H1 (cell line): ENCODE data around the gene AIFM3. TPM values are rescaled to one million over a fixed set of nuclear protein-coding genes. Genes with fewer than 3 reads are reported as not detected.

Experiments used
- CTCF ChIA-PET: fragments of 300-600 bp; sonication (Branson Sonifier 250); formaldehyde crosslinking; loops from one replicate; lab custom pipeline; 2021; ENCODE audit not compliant: partially characterized antibody; lab: Charles Lee
- POLR2A ChIA-PET: fragments of 300-600 bp; sonication (Branson Sonifier 250); formaldehyde crosslinking; loops from one replicate; lab custom pipeline; 2021; ENCODE audit warnings: inconsistent platforms; ENCODE audit not compliant: partially characterized antibody; lab: Charles Lee
- DNase-seq, 2 experiments: peaks; one replicate each; pipeline versions ENCODE4 v3.0.0 to v3.0.0-alpha.2; 2010 to 2022; ENCODE audit warnings: low spot score in 2 of 2, low read depth in 1 of 2, mixed read lengths in 1 of 2
- FAIRE-seq: peaks from 2 replicates; lab custom pipeline; 2011; peaks lifted over from hg19 to GRCh38; lab: Jason Lieb, UNC
- H2AFZ ChIP-seq: 2 replicates; pipeline ENCODE4 v1.8.1; 2012; ENCODE audit warnings: low read length, inconsistent platforms
- H2AK5ac ChIP-seq: 2 replicates; pipeline ENCODE4 v1.6.1; 2013; ENCODE audit warnings: low read depth, low read length
- H2BK120ac ChIP-seq: replicated peaks from 2 replicates; pipeline ENCODE3; 2013; ENCODE audit warnings: low read depth, low read length, inconsistent platforms
- H2BK12ac ChIP-seq: 2 replicates; pipeline ENCODE4 v1.6.1; 2013; ENCODE audit warnings: low read depth, low read length
- H2BK15ac ChIP-seq: 2 replicates; pipeline ENCODE4 v1.6.1; 2013; ENCODE audit warnings: low read length
- H2BK20ac ChIP-seq: 2 replicates; pipeline ENCODE4 v1.6.1; 2013; ENCODE audit warnings: low read length
- H2BK5ac ChIP-seq: 2 replicates; pipeline ENCODE4 v1.6.1; 2013; ENCODE audit warnings: low read depth, low read length
- H3K14ac ChIP-seq: 2 replicates; pipeline ENCODE4 v1.6.1; 2013; ENCODE audit warnings: inconsistent platforms; ENCODE audit not compliant: insufficient read length
- H3K18ac ChIP-seq: 2 replicates; pipeline ENCODE4 v1.6.1; 2013; ENCODE audit warnings: low read length; ENCODE audit errors: extremely low read depth
- H3K23ac ChIP-seq: 2 replicates; pipeline ENCODE4 v1.6.1; 2013; ENCODE audit warnings: inconsistent platforms; ENCODE audit not compliant: insufficient read length
- H3K23me2 ChIP-seq: 2 replicates; pipeline ENCODE4 v1.6.1; 2013; ENCODE audit warnings: low read depth, low read length
- H3K27ac ChIP-seq: 2 replicates; pipeline ENCODE4 v1.6.1; 2011; ENCODE audit warnings: low read depth, low read length, inconsistent platforms
- H3K27me3 ChIP-seq, 4 experiments: replicated peaks in 1 of 4; 1 replicate in 1 of 4; 2 replicates in 3 of 4; pipeline versions ENCODE4 v1.6.1 to v1.8.1; 2011 to 2013; ENCODE audit warnings: low read length in 3 of 4, mild to moderate bottlenecking in 3 of 4, inconsistent platforms in 2 of 4, mixed read lengths in 2 of 4, moderate library complexity in 1 of 4; ENCODE audit not compliant: control insufficient read depth in 3 of 4, insufficient read depth in 3 of 4; ENCODE audit errors: extremely low read depth in 1 of 4
- H3K36me3 ChIP-seq, 4 experiments: 2 replicates each; pipeline versions ENCODE4 v1.6.1 to v1.8.1; 2011 to 2013; ENCODE audit warnings: mild to moderate bottlenecking in 4 of 4, low read length in 3 of 4, moderate library complexity in 2 of 4, control low read depth in 1 of 4, inconsistent platforms in 1 of 4; ENCODE audit not compliant: insufficient read depth in 4 of 4, control insufficient read depth in 2 of 4
- H3K4ac ChIP-seq: replicated peaks from 2 replicates; pipeline ENCODE3; 2013; ENCODE audit warnings: low read length, low read depth, mixed read lengths, inconsistent platforms; ENCODE audit not compliant: insufficient read length
- H3K4me1 ChIP-seq, 4 experiments: replicated peaks in 1 of 4; 1 replicate in 1 of 4; 2 replicates in 3 of 4; pipeline versions ENCODE4 v1.6.1 to v1.8.1; 2011 to 2013; ENCODE audit warnings: low read length in 3 of 4, inconsistent platforms in 2 of 4, mixed read lengths in 1 of 4; ENCODE audit not compliant: insufficient read depth in 4 of 4, control insufficient read depth in 3 of 4
- H3K4me2 ChIP-seq, 2 experiments: 2 replicates each; pipeline versions ENCODE4 v1.6.1 to v1.8.1; 2011 to 2013; ENCODE audit warnings: low read depth in 2 of 2, low read length in 2 of 2, control low read depth in 1 of 2, inconsistent platforms in 1 of 2, mild to moderate bottlenecking in 1 of 2; ENCODE audit not compliant: insufficient read depth in 1 of 2
- H3K4me3 ChIP-seq, 4 experiments: fragments of 200-600, 300-600 bp in 1 of 4; sonication (generic), shearing (Covaris generic), sonication (Bioruptor Twin) in 1 of 4; 2 replicates each; pipeline versions ENCODE4 v1.5.1 to v1.8.1; 2011 to 2016; ENCODE audit warnings: low read length in 4 of 4, low read depth in 3 of 4, control low read depth in 2 of 4, inconsistent platforms in 2 of 4, mild to moderate bottlenecking in 2 of 4, mixed read lengths in 1 of 4, moderate library complexity in 1 of 4; ENCODE audit not compliant: insufficient read depth in 2 of 4; ENCODE audit errors: extremely low read depth in 1 of 4
- H3K56ac ChIP-seq: replicated peaks from 2 replicates; pipeline ENCODE3; 2013; ENCODE audit warnings: low read depth, mild to moderate bottlenecking, mixed read lengths, low read length, inconsistent platforms; ENCODE audit not compliant: insufficient read length
- H3K79me1 ChIP-seq: 2 replicates; pipeline ENCODE4 v1.6.1; 2013; ENCODE audit warnings: low read depth, low read length, control low read depth
- H3K79me2 ChIP-seq, 2 experiments: 2 replicates each; pipeline versions ENCODE4 v1.6.1 to v1.8.1; 2012 to 2013; ENCODE audit warnings: low read length in 2 of 2, mild to moderate bottlenecking in 2 of 2, inconsistent platforms in 1 of 2; ENCODE audit not compliant: insufficient read depth in 2 of 2, control insufficient read depth in 1 of 2
- H3K9ac ChIP-seq, 4 experiments: replicated peaks in 1 of 4; 1 replicate in 1 of 4; 2 replicates in 3 of 4; pipeline versions ENCODE4 v1.6.1 to v1.8.1; 2011 to 2013; ENCODE audit warnings: low read depth in 3 of 4, low read length in 3 of 4, control low read depth in 2 of 4, mild to moderate bottlenecking in 2 of 4, moderate library complexity in 2 of 4, inconsistent platforms in 1 of 4; ENCODE audit errors: extremely low read depth in 1 of 4
- H3K9me3 ChIP-seq, 2 experiments: 2 replicates each; pipeline versions ENCODE4 v1.6.1 to v1.8.1; 2012 to 2013; ENCODE audit warnings: mild to moderate bottlenecking in 2 of 2, moderate library complexity in 2 of 2, control low read depth in 1 of 2, inconsistent platforms in 1 of 2, low read depth in 1 of 2, low read length in 1 of 2, mixed read lengths in 1 of 2; ENCODE audit not compliant: insufficient read depth in 2 of 2
- H4K20me1 ChIP-seq, 2 experiments: replicated peaks in 1 of 2; 2 replicates each; pipeline versions ENCODE3 to v1.8.1; 2011 to 2013; ENCODE audit warnings: inconsistent platforms in 2 of 2, low read length in 2 of 2, mild to moderate bottlenecking in 1 of 2; ENCODE audit not compliant: insufficient read depth in 2 of 2, control insufficient read depth in 1 of 2
- H4K5ac ChIP-seq: 2 replicates; pipeline ENCODE4 v1.6.1; 2013; ENCODE audit warnings: low read length, low read depth, mixed read lengths, inconsistent platforms; ENCODE audit not compliant: insufficient read length
- H4K8ac ChIP-seq: 2 replicates; pipeline ENCODE4 v1.8.0; 2013; ENCODE audit warnings: mild to moderate bottlenecking, moderate library complexity, low read length, inconsistent platforms; ENCODE audit not compliant: insufficient read depth; ENCODE audit errors: extremely low read depth
- H4K91ac ChIP-seq: replicated peaks from 2 replicates; pipeline ENCODE3; 2013; ENCODE audit warnings: low read length, mixed read lengths, inconsistent platforms; ENCODE audit not compliant: insufficient read length
- BRCA1 ChIP-seq: IDR thresholded peaks from 2 replicates; pipeline ENCODE4 v1.6.1; 2012; ENCODE audit warnings: low read depth, low read length, improper control_type of control experiment
- CHD1 ChIP-seq: IDR thresholded peaks from 2 replicates; pipeline ENCODE4 v1.6.1; 2012; ENCODE audit warnings: low read depth, low read length, improper control_type of control experiment
- CTCF ChIP-seq, 3 experiments: IDR thresholded peaks; 1 replicate in 2 of 3; 2 replicates in 1 of 3; pipeline versions ENCODE4 v1.5.1 to v1.6.1; 2011; ENCODE audit warnings: low read length in 3 of 3, mild to moderate bottlenecking in 3 of 3, inconsistent platforms in 2 of 3, low read depth in 1 of 3, moderate library complexity in 1 of 3; ENCODE audit not compliant: insufficient read depth in 1 of 3; ENCODE audit errors: control extremely low read depth in 1 of 3
- GABPA ChIP-seq: IDR thresholded peaks from 2 replicates; pipeline ENCODE4 v1.6.1; 2011; ENCODE audit warnings: mild to moderate bottlenecking, low read length, moderate library complexity, borderline replicate concordance; ENCODE audit not compliant: insufficient read depth
- JUN ChIP-seq: IDR thresholded peaks from 2 replicates; pipeline ENCODE4 v1.6.1; 2011; ENCODE audit warnings: low read depth, mild to moderate bottlenecking, improper control_type of control experiment, low read length
- NANOG ChIP-seq: IDR thresholded peaks from 2 replicates; pipeline ENCODE4 v1.6.1; 2011; ENCODE audit warnings: low read length, low read depth, mild to moderate bottlenecking, inconsistent platforms; ENCODE audit not compliant: insufficient read depth, poor library complexity, severe bottlenecking
- PHF8 ChIP-seq: fragments of 200-600 bp; sonication (generic); conservative IDR thresholded peaks from 2 replicates; pipeline ENCODE4 v1.7.1; 2012; ENCODE audit warnings: low read depth, mild to moderate bottlenecking, inconsistent platforms, low read length, moderate library complexity
- POLR2A ChIP-seq, 2 experiments: IDR thresholded peaks; 1 replicate in 1 of 2; 2 replicates in 1 of 2; pipeline ENCODE4 v1.6.1; 2011; ENCODE audit warnings: low read depth in 2 of 2, low read length in 2 of 2, mild to moderate bottlenecking in 2 of 2; ENCODE audit errors: control extremely low read depth in 1 of 2
- TBP ChIP-seq: IDR thresholded peaks from 2 replicates; pipeline ENCODE4 v1.6.1; 2011; ENCODE audit warnings: low read depth, low read length, improper control_type of control experiment
- USF2 ChIP-seq: IDR thresholded peaks from 2 replicates; pipeline ENCODE4 v1.6.1; 2011; ENCODE audit warnings: low read length, improper control_type of control experiment
- whole genome bisulfite sequencing, 2 experiments: shearing (Covaris generic) in 1 of 2; methylation state at CpG; one replicate each; pipeline versions ENCODE4 v1.1.6 to v1.1.7; 2013 to 2015; ENCODE audit warnings: low lambda C conversion rate in 2 of 2, mixed read lengths in 2 of 2, inconsistent platforms in 1 of 2, low coverage in 1 of 2, missing lambda C conversion rate in 1 of 2; ENCODE audit not compliant: insufficient replicate concordance in 2 of 2, insufficient coverage in 1 of 2, insufficient read length in 1 of 2; ENCODE audit errors: extremely low coverage in 1 of 2, missing lambda C conversion rate in 1 of 2; 5-methylcytosine and 5-hydroxymethylcytosine counted together
- polyA plus RNA-seq, 7 experiments: library from polyadenylated mRNA; depleted of rRNA in 3 of 7; stranded (reverse) in 5 of 7; unstranded in 2 of 7; fragments of >200 nt in 5 of 7; fragments of 200-250 nt in 2 of 7; gene quantifications; 1 replicate in 5 of 7; 2 replicates in 1 of 7; 4 replicates in 1 of 7; pipeline versions ENCODE4 v1.2.1 to v1.2.3, GENCODE V29; 2011 to 2013; ENCODE audit warnings: missing spikeins in 2 of 7, mixed read lengths in 2 of 7
- total RNA-seq: library from RNA; stranded (reverse); fragmentation: NEBNext Ultra II Directional; extraction: Animal tissue kit (Norgen Biotek cat#: 25700); gene quantifications from 2 replicates; pipeline ENCODE4 v1.2.1, GENCODE V29; 2021

AIFM3 gene
- total and polyA plus RNA-seq, 2 of the 8 experiments (the other 6 are each of a cell fraction or from before 2014, with no cell fraction given) = 0.86 to 1.4 TPM

- H3K4ac ChIP-seq = no peak overlapping the region
- DNase-seq (no peak), FAIRE-seq (no peak)
- H3K79me1 ChIP-seq = no peaks in the 10 kb centered on the region
- H3K23ac ChIP-seq = no peak overlapping the region
- H3K23me2 ChIP-seq = no peaks in the 10 kb centered on the region
- no peak overlapping the region for H4K8ac ChIP-seq
- no peak overlapping the region for H3K4me2 ChIP-seq
- H4K91ac ChIP-seq = no peak overlapping the region
- no peaks in the 10 kb centered on the region for H3K9me3 ChIP-seq
- no peak overlapping the region for H2BK5ac ChIP-seq
- no peak overlapping the region for H2AFZ ChIP-seq
- H4K5ac ChIP-seq = no peak overlapping the region
- H2BK120ac ChIP-seq = no peak overlapping the region
- WGBS, 2 experiments = 86% methylated on average over 8 of the region's 10 CpGs; no CpG with 5 or more reads in 1 of the 2 experiments
- H3K79me2 ChIP-seq = no peaks in the 10 kb centered on the region
- H3K27me3 ChIP-seq = no peaks in the 10 kb centered on the region
- H2BK20ac ChIP-seq = no peak overlapping the region
- no peak overlapping the region for H2BK12ac ChIP-seq
- no peak overlapping the region for H3K27ac ChIP-seq
- H3K9ac ChIP-seq = no peak overlapping the region
- H2BK15ac ChIP-seq = no peak overlapping the region
- ChIA-PET CTCF (interaction anchor here (0.6 to 1.2 kb wide), 2 partner anchors 22 to 72 kb away, joined by 3 to 4 read pairs; no protein-coding TSS in a partner anchor), POLR2A (interaction anchor here (1.4 to 1.6 kb wide), 2 partner anchors 13 to 19 kb away, joined by 3 to 5 read pairs; partner anchors contain the start of gene LZTR1)
- H3K14ac ChIP-seq = no peak overlapping the region
- H4K20me1 ChIP-seq = peaks cover 6 to 15% of the 10 kb centered on the region in 2 experiments
- H3K36me3 ChIP-seq = peaks cover 2 to 14% (median 7%) of the 10 kb centered on the region in 4 experiments; a peak in 5 of 8 replicates
- H2AK5ac ChIP-seq = no peak overlapping the region
- H3K4me3 ChIP-seq = no peak overlapping the region
- H3K18ac ChIP-seq = no peak overlapping the region
- no peaks in the 10 kb centered on the region for H3K4me1 ChIP-seq
- no peak overlapping the region for H3K56ac ChIP-seq
- no peak for TF ChIP-seq JUN
- no peak for TF ChIP-seq TBP
- no peak for TF ChIP-seq GABPA
- no peak for TF ChIP-seq NANOG
- no peak for TF ChIP-seq PHF8
- no peak for TF ChIP-seq USF2
- no peak for TF ChIP-seq CTCF (IDR thresholded peaks at IDR 0.05; ENCODE audit: control extremely low read depth in 1 of 3, insufficient read depth in 1 of 3, low read depth in 1 of 3, low read length in 3 of 3)
- no peak for TF ChIP-seq CHD1
- no peak for TF ChIP-seq POLR2A (IDR thresholded peaks at IDR 0.05; ENCODE audit: control extremely low read depth in 1 of 2, low read depth in 2 of 2, low read length in 2 of 2)
- TF ChIP-seq BRCA1 = no peak
These were observed 27.8 kb downstream of the AIFM3 start for GRCh38 chr22:20994902-20995241.
